ENCODE results near the gene LAMTOR1.
"Not testable (repeated sequence)": the region's sequence is repeated elsewhere in the genome, so short reads cannot be mapped to it uniquely, and the experiment has no call there.

Gene LAMTOR1

GRCh38 chr11:72102946-72103753 lies at the start of gene LAMTOR1:
Gene LAMTOR1, minus strand, starts transcription at chr11:72103297. Its CDS starts 73 bp downstream, at chr11:72103224.
- peak; percentile 91 for DNase-seq

- no peak for DNase-seq
Observed at GRCh38 chr11:72150882-72151281, 47.8 kb upstream of the LAMTOR1 start.

GRCh38 chr11:72146625-72147024 lies 43.5 kb upstream of the LAMTOR1 start:
- DNase-seq, result no peak

GRCh38 chr11:72144807-72145565 lies 41.9 kb upstream of the LAMTOR1 start:
- DNase-seq, result peak; percentile 41

GRCh38 chr11:72142543-72142942 lies 39.4 kb upstream of the LAMTOR1 start:
- DNase-seq, result not testable (repeated sequence)

- not testable (repeated sequence) for DNase-seq
Observed at GRCh38 chr11:72142086-72142485, 39.0 kb upstream of the LAMTOR1 start.

GRCh38 chr11:72141066-72141465 lies 38.0 kb upstream of the LAMTOR1 start:
- peak; percentile 65 for DNase-seq

- DNase-seq, result no peak
Observed at GRCh38 chr11:72140661-72141060, 37.6 kb upstream of the LAMTOR1 start.

GRCh38 chr11:72139500-72139899 lies 36.4 kb upstream of the LAMTOR1 start:
- DNase-seq, result no peak

GRCh38 chr11:72138821-72139390 lies 35.8 kb upstream of the LAMTOR1 start:
- no peak for DNase-seq

GRCh38 chr11:72136684-72137262 lies 33.7 kb upstream of the LAMTOR1 start:
- no peak for DNase-seq

GRCh38 chr11:72135891-72136683 lies 33.0 kb upstream of the LAMTOR1 start:
- no peak for DNase-seq

GRCh38 chr11:72135473-72135872 lies 32.4 kb upstream of the LAMTOR1 start, which contains the start of gene FOLR3:
Gene FOLR3, plus strand, starts transcription at chr11:72135725. Its CDS starts 228 bp downstream, at chr11:72135953.
- not testable (repeated sequence) for DNase-seq

- no peak for DNase-seq
Observed at GRCh38 chr11:72132646-72133045, 29.5 kb upstream of the LAMTOR1 start.

- no peak for DNase-seq
Observed at GRCh38 chr11:72129381-72129780, 26.3 kb upstream of the LAMTOR1 start.

GRCh38 chr11:72127923-72128322 lies 24.8 kb upstream of the LAMTOR1 start:
- DNase-seq, result no peak

- DNase-seq, result no peak
Observed at GRCh38 chr11:72125956-72126355, 22.9 kb upstream of the LAMTOR1 start.

- DNase-seq, result no peak
Observed at GRCh38 chr11:72124046-72124445, 20.9 kb upstream of the LAMTOR1 start.

GRCh38 chr11:72123117-72123653 lies 20.1 kb upstream of the LAMTOR1 start:
- DNase-seq, result no peak

- DNase-seq, result no peak
Observed at GRCh38 chr11:72122607-72123006, 19.5 kb upstream of the LAMTOR1 start.

GRCh38 chr11:72120930-72121329 lies 17.8 kb upstream of the LAMTOR1 start:
- no peak for DNase-seq

GRCh38 chr11:72119198-72119597 lies 16.1 kb upstream of the LAMTOR1 start:
- DNase-seq, result no peak

Measured in amniotic stem cell (primary cell).